CD4-positive, alpha-beta T cell treated with Interferon alpha-2 for 1 hour (primary cell): ENCODE measurements around the gene LXN.
A peak's percentile ranks its signal among the peaks of the same experiment; 100 is the strongest.
"Not testable (repeated sequence)": the region's sequence is repeated elsewhere in the genome, so short reads cannot be mapped to it uniquely, and the experiment has no call there.

ENCODE experiments used
- DNase-seq, 2 donors: peaks; one replicate each; pipeline ENCODE4 v3.0.0-alpha.2; 2020 to 2022

Gene LXN, protein sequence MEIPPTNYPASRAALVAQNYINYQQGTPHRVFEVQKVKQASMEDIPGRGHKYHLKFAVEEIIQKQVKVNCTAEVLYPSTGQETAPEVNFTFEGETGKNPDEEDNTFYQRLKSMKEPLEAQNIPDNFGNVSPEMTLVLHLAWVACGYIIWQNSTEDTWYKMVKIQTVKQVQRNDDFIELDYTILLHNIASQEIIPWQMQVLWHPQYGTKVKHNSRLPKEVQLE

DNA sequence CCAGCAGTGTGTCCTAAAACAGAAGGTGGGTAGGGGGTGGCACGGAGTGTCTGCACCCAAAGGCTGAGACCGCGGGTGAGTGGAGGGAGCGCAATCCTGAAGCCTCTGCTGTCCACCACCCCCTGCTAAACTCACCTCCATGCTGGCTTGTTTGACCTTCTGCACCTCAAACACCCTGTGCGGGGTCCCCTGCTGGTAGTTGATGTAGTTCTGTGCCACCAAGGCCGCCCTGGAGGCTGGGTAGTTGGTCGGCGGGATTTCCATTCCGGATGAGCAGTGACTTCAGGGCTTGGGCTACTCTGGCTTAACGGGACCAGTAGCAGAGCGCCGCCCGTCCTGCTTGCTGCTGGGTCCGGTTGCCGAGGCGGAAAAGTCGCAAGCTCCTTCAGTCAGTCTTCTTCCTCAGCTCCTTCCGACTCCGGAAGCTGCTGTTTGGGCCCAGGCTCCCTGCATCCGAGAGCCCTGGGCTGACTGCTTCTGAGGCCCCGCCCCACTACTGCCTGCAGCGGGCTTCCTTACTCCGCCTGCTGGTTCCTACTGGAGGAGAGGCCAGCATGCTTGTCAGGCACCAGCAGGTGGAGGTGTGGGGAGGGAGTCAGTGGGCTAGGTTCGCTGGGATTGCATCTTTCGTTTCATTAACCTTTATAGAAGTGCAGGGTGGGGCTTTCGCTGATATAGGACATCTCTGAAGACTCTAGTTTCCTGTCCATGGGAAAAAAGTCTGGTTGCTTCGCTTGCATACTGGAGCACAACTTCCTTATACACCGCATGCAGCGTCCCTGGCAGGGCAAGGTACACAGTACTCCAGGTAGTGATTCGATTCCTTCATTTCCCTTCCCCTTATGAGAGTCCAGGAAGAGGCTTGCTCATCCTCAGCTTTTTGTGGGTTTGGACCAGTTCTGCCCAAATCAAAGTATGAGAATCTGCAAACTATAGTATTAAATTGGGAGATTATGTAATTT lies at the start of gene LXN:
LXN (minus strand) TSS at position 434 of the 962 bp plus-strand sequence; CDS start at position 264, 170 bp downstream.
- peak; percentile 68 to 83 for DNase-seq

DNA sequence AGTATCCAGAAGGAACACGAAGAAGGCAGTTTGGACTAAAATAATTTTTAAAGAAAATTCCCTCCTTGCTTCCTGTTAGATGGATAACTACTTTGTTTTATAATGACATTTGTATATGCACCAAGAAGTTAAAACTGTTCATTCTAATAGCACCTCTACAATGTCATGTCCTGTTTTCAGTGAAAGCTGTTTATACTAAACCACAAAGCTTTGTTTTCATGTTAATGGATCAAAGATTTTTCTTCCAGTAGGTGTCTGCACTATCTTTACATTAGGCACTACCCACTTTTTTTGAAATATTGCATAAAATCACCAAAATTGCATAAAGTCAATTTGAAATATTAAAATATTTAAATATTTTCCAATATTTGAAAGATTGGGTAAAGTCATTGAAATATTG lies 49.7 kb upstream of the LXN start:
- DNase-seq, result peak in 1 of 2 donors; percentile 12

- DNase-seq, result no peak
These were observed 46.2 kb upstream of the LXN start for GRCh38 chr3:158718490-158719170.

DNA sequence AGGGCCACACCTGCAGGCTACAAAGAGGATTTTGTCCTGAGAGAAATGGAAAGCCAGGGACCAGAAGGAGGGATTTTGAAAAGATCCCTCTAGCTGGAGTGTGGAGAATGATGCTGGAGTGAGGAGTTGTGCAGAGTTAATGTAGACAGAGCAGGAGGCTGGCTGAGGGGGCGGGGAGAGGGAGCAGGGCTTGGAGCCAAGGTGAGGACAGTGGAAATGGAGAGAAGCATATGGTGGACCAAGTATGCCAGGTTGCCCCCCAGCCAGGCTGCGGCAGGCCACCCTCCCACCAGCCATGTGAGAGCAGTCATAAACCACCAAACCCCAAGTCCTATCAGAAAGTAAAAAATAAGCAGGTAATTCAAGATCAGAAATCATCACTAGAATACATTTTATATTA lies 45.1 kb upstream of the LXN start:
- DNase-seq, result no peak

GRCh38 chr3:158713094-158713499 lies 40.6 kb upstream of the LXN start:
- DNase-seq, result no peak

GRCh38 chr3:158712443-158712842 lies 40.0 kb upstream of the LXN start:
- DNase-seq, result no peak

DNA sequence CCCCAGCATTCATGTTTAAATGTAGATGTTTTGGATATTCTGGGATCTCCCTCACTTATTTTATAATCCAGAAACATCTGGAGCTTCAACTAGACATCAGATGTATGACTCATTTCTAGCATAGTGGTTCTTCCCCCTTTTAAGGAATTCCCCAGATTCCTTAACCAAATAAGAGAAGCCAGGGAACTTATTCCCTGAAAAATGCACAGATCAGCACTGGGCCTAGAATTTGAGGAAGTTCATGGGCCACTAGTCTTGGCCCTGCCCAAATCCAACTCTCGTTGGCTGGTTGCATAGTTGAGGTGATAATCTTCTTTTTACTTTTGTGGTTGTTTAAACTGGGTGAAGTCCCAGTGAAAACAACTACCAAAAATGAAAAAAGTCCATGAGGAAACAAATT lies 39.4 kb upstream of the LXN start:
- DNase-seq, result no peak

DNA sequence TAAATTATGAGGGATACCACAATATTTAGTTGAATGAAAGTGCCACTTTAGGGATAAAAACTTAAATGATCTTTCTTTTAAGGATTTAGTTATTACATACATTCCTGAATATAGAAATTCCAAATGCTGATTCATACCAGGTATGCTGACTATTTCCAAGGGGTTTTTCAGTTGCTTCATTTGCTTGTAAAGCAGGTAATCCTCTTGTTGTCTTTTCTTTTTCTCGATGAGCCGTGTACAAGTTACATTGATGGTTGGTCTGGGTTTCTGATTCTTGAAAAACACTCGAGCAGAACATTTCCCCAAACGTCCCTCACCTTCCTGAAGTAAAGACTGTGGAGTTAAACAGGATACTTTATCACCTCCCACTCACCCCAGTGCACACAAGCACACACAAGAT lies 38.2 kb upstream of the LXN start:
- DNase-seq, result no peak

DNA sequence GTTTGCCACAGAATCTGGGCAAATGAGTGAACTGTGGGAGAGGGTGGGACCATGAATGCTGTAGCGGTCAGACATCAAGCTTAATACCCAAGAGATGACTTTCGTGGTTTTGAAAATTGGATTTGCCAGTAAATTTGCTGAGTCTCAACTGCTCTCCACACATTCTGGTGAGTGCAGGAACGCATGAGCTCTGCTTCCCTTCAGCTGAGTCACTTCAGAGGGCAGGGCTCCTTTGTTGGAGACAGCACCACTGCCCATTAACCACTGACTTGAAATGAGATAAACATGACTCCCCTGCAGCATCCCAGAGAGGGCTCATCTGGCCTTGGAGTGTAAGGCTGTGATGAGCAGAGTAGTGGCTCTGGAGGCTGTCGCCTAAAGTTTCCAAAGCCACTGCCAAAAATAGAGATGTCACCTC lies 37.2 kb upstream of the LXN start:
- no peak for DNase-seq

- no peak for DNase-seq
These were observed 31.1 kb upstream of the LXN start for GRCh38 chr3:158703566-158703965.

DNA sequence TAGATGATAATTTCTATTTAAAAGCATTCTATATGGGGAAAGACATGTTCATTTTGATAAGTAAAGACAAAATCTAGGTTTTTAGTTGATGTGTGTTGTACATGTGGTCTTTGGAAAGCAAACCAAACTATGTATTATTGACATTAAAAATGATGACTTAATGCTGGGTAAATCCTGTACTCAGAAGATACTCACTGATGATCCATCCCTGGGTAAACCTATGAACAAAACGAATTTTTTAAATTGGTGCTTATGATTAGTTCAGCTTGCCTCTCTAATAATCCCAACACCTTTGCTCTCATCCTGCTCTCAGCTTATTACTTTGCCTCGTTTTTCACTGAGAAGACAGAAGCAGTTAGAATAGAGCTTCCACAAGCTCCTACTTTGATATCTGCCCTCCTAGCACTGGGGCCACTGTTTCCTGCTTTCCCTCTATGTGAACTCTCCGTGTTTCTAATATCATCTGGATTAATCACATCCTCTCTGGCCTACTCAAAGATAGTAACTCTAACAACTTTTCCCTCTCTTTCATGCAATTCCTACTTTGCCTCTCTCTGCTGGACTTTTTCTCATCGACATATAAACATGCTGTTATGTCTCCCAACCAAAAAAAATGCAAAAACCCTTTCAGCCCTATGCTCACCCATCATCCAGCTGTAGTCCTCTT lies 30.5 kb upstream of the LXN start:
- no peak for DNase-seq

GRCh38 chr3:158701420-158702065 lies 29.1 kb upstream of the LXN start:
- no peak for DNase-seq

- DNase-seq, result no peak
These were observed 28.1 kb upstream of the LXN start for GRCh38 chr3:158700559-158700958.

DNA sequence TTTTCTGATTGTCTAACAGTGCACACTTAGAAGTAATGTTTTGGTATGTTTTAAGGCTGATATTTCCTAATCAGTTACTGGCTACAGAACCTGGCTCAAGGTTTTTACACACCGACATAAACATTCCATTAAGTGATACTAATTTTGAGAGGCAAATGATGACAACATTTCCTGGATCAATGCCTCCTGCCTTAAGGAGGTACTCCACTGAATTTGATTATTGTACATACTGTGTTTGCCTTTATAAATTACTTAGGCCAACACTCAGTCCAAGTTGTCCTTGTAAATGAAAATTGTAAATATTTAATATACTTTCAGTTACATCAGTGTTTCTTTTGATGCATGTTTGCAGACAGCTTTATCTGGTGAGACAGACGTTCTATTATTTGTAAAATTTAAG lies 24.2 kb upstream of the LXN start:
- DNase-seq, result no peak

DNA sequence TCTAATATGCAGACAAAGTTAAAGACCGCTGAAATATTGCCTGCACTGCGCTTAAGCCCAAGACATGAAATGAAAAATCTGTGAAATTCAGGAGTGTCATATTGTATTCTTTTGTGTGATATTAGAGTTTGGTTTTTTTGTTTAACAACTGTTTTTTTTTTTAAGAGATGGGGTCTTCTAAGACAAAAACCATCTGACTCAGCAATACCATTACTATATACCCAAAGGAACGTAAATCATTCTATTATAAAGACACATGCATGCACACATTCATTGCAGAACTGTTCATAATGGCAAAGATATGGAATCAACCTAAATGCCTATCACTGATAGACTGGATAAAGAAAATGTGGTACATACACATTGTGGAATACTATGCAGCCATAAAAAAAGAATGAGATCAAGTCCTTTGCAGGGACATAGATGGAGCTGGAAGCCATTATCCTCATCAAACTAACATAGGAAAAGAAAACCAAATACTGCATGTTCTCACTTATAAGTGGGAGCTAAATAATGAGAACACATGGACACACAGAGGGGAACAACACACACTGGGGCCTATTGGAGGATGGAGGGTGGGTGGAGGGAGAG lies 21.5 kb upstream of the LXN start:
- DNase-seq, result not testable (repeated sequence)

- DNase-seq, result no peak
These were observed 12.7 kb upstream of the LXN start for GRCh38 chr3:158685159-158685558.

GRCh38 chr3:158683230-158683962 lies 10.9 kb upstream of the LXN start:
- DNase-seq, result no peak

DNA sequence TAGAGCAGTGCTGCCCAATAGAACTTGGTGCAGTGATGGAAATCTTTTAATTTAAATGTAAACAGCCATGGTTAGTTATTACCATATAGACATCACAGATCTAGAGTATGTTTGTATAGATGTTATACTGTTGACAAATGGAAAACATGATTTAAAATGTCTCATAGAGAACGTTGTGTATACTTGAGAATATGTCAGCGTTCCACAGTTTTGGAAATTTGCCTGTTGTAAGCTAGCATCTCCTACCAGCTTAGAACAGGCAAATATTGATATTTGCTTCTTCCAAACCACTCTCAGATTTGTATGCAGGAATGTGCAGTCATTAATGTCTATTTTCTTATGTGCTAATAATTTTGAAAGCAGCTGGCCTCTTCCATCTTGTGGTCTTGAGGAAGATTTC lies 8.4 kb upstream of the LXN start:
- DNase-seq, result no peak

DNA sequence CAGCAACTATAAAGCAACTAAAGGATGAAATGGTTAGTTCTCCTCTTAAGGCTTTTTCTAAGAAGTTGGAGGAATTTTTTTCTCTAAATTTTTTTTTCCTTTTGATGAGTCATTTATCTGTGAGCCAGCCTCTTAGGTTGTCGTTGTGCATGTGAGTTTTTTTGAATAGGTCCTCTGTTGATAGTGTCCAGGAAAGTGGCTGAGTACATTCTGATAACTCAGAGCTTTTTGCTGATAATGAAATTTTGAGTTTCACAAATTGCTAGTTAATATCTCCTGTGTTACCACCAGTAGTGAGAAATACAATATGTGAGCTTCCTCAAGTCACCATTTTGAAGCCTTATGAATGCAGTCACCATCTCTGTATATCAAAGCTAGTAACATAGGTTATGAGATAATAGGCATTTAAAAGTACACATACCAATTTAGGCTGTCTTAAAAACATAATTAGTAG lies 7.1 kb upstream of the LXN start:
- no peak for DNase-seq

GRCh38 chr3:158678687-158679086 lies 6.2 kb upstream of the LXN start:
- no peak for DNase-seq

DNA sequence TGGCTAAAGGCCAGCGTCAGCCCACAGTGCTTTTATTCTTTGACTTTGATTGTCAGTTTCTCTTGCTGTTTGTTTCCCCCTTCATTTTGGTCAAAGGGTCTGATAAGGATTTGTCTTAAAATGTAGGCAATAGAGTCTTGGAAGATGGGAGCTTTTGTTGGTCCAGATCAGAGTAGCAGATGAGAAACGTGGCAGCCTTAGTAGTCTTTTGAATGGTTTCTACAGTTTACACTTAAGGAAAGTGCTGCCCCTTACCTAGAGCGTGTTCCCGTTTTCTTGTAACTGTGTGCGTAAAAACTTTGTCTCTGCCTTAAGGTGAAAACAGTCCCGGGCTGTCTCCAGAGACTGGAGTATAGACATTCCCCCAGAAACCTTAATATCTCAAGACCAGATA lies 630 bp downstream of the LXN start:
- no peak for DNase-seq
